OCI-LY3 (cell line): ENCODE data around the gene SHC1.
A peak's percentile ranks its signal among the peaks of the same experiment; 100 is the strongest.

ENCODE experiments used
- H2AFZ ChIP-seq: fragments of 200-600, 300-600 bp; shearing (Covaris generic); 2 replicates; pipeline ENCODE4 v1.6.0; 2014; ENCODE audit warnings: antibody characterized with exemption, low read depth, low read length
- H3K27ac ChIP-seq: fragments of 200-600, 300-600 bp; sonication (generic); 2 replicates; pipeline ENCODE4 v1.5.1; 2014; ENCODE audit warnings: mild to moderate bottlenecking, low read length, moderate library complexity, mixed read lengths
- H3K27me3 ChIP-seq: fragments of 200-600, 300-600 bp; sonication (generic); 2 replicates; pipeline ENCODE4 v1.6.1; 2014; ENCODE audit warnings: low read depth, low read length, mixed read lengths
- H3K36me3 ChIP-seq: fragments of 200-600, 300-600 bp; sonication (generic); replicated peaks from 2 replicates; pipeline ENCODE3; 2014; ENCODE audit warnings: low read depth, low read length, mixed read lengths
- H3K4me1 ChIP-seq: fragments of 300-600, 200-600 bp; sonication (generic); 2 replicates; pipeline ENCODE4 v1.6.1; 2014; ENCODE audit warnings: low read length, mixed read lengths
- H3K4me2 ChIP-seq: fragments of 200-600, 300-600 bp; sonication (generic); 2 replicates; pipeline ENCODE4 v1.6.1; 2014; ENCODE audit warnings: low read length, mixed read lengths
- H3K4me3 ChIP-seq: fragments of 300-600, 200-600 bp; sonication (generic); 2 replicates; pipeline ENCODE4 v1.5.1; 2014; ENCODE audit warnings: antibody characterized with exemption, mild to moderate bottlenecking, low read length, moderate library complexity
- H3K79me2 ChIP-seq: fragments of 300-600, 200-600 bp; shearing (Covaris generic); 2 replicates; pipeline ENCODE4 v1.6.1; 2014; ENCODE audit warnings: mild to moderate bottlenecking, low read length, mixed read lengths
- H3K9ac ChIP-seq: fragments of 300-600, 200-600 bp; shearing (Covaris generic); 2 replicates; pipeline ENCODE4 v1.6.0; 2014; ENCODE audit warnings: mild to moderate bottlenecking, low read length, moderate library complexity
- H3K9me3 ChIP-seq: fragments of 200-600, 300-600 bp; shearing (Covaris generic); 2 replicates; pipeline ENCODE4 v1.6.1; 2014; ENCODE audit warnings: low read length, mixed read lengths; ENCODE audit not compliant: insufficient read depth
- H4K20me1 ChIP-seq: fragments of 200-600, 300-600 bp; sonication (generic); 2 replicates; pipeline ENCODE4 v1.6.1; 2016; ENCODE audit warnings: low read length, mixed read lengths; ENCODE audit not compliant: insufficient read depth
- CTCF ChIP-seq: fragments of 200-600, 300-600 bp; sonication (generic); IDR thresholded peaks from 2 replicates; pipeline ENCODE4 v1.5.1; 2014; ENCODE audit warnings: antibody characterized with exemption, low read length, low read depth
- EZH2phosphoT487 ChIP-seq: fragments of 200-600 bp; shearing (Covaris generic); IDR thresholded peaks from 2 replicates; pipeline ENCODE4 v1.6.1; 2018; ENCODE audit warnings: antibody characterized with exemption, mixed run types, low read depth

The SHC1 gene

GRCh38 chr1:154973344-154974101, 3.0 kb upstream of the SHC1 start:
- Histone ChIP-seq H3K9me3 (no peaks in the 10 kb centered on the region), H3K4me1 (peaks cover 34% of the 10 kb centered on the region), H4K20me1 (peaks cover 13% of the 10 kb centered on the region), H3K36me3 (peaks cover 12% of the 10 kb centered on the region), H3K4me2 (peak overlapping the region; percentile 81), H3K79me2 (peaks cover 54% of the 10 kb centered on the region), H2AFZ (peak overlapping the region; percentile 63; the same call in 1 of the 2 replicates), H3K27ac (peak overlapping the region; percentile 91), H3K9ac (peak overlapping the region; percentile 97), H3K4me3 (peak overlapping the region; percentile 88), H3K27me3 (no peaks in the 10 kb centered on the region)
- TF ChIP-seq CTCF (peak; percentile 42), EZH2phosphoT487 (no peak)

- Histone ChIP-seq H3K4me3 (peak overlapping the region; percentile 88), H3K9me3 (no peaks in the 10 kb centered on the region), H3K36me3 (peaks cover 5% of the 10 kb centered on the region), H4K20me1 (peaks cover 13% of the 10 kb centered on the region), H3K9ac (no peak overlapping the region; the same call in 1 of the 2 replicates), H2AFZ (no peak overlapping the region), H3K4me2 (peak overlapping the region; percentile 81), H3K4me1 (peaks cover 33% of the 10 kb centered on the region), H3K27ac (no peak overlapping the region), H3K79me2 (peaks cover 46% of the 10 kb centered on the region), H3K27me3 (no peaks in the 10 kb centered on the region)
- no peak for TF ChIP-seq CTCF
- no peak for TF ChIP-seq EZH2phosphoT487
Observed at GRCh38 chr1:154972517-154973343, 2.2 kb upstream of the SHC1 start.

- Histone ChIP-seq H3K36me3 (peaks cover 6% of the 10 kb centered on the region), H3K27ac (no peak overlapping the region), H3K79me2 (peaks cover 41% of the 10 kb centered on the region), H3K4me3 (no peak overlapping the region), H3K27me3 (no peaks in the 10 kb centered on the region), H3K9me3 (no peaks in the 10 kb centered on the region), H4K20me1 (peaks cover 9% of the 10 kb centered on the region; the same call in 1 of the 2 replicates), H2AFZ (no peak overlapping the region), H3K4me2 (no peak overlapping the region), H3K4me1 (peaks cover 28% of the 10 kb centered on the region), H3K9ac (no peak overlapping the region)
- TF ChIP-seq CTCF, result no peak
- TF ChIP-seq EZH2phosphoT487, result no peak
Observed at GRCh38 chr1:154972213-154972516, 1.6 kb upstream of the SHC1 start.

- Histone ChIP-seq H2AFZ (no peak overlapping the region), H3K9me3 (no peaks in the 10 kb centered on the region), H3K79me2 (peaks cover 34% of the 10 kb centered on the region), H3K27me3 (no peaks in the 10 kb centered on the region), H3K27ac (no peak overlapping the region), H3K36me3 (peaks cover 7% of the 10 kb centered on the region), H4K20me1 (peaks cover 8% of the 10 kb centered on the region; the same call in 1 of the 2 replicates), H3K4me3 (no peak overlapping the region), H3K4me2 (no peak overlapping the region), H3K9ac (no peak overlapping the region), H3K4me1 (peaks cover 22% of the 10 kb centered on the region)
- no peak for TF ChIP-seq CTCF
- no peak for TF ChIP-seq EZH2phosphoT487
Observed at GRCh38 chr1:154971341-154971998, 923 bp upstream of the SHC1 start.
